Activated naive CD8-positive, alpha-beta T cell treated with anti-CD3 and anti-CD28 coated beads for 36 hours (primary cell): ENCODE data around the gene FAM131B. TPM values are rescaled to one million over a fixed set of nuclear protein-coding genes. Genes with fewer than 3 reads are reported as not detected.
A peak's percentile ranks its signal among the peaks of the same experiment; 100 is the strongest.

Experiments used
- DNase-seq: peaks from one replicate; pipeline ENCODE4 v3.0.0; 2021
- H3K27ac Mint-ChIP-seq: one replicate; pipeline ENCODE4 v1.8.0; 2022; ENCODE audit warnings: mild to moderate bottlenecking, moderate library complexity, mixed read lengths
- H3K27me3 Mint-ChIP-seq: one replicate; pipeline ENCODE4 v1.8.0; 2022; ENCODE audit warnings: mild to moderate bottlenecking, mixed read lengths
- H3K36me3 Mint-ChIP-seq: one replicate; pipeline ENCODE4 v1.8.0; 2021; ENCODE audit warnings: mild to moderate bottlenecking, mixed read lengths
- H3K4me1 Mint-ChIP-seq: one replicate; pipeline ENCODE4 v1.8.0; 2021; ENCODE audit warnings: mixed read lengths
- H3K4me3 Mint-ChIP-seq: one replicate; pipeline ENCODE4 v1.8.0; 2022; ENCODE audit warnings: mild to moderate bottlenecking, moderate library complexity, mixed read lengths
- H3K9me3 Mint-ChIP-seq: one replicate; pipeline ENCODE4 v1.8.0; 2022; ENCODE audit warnings: mixed read lengths
- total RNA-seq, 2 experiments: library from RNA; stranded (reverse); gene quantifications; one replicate each; pipeline ENCODE4 v1.2.3, GENCODE V29; 2021

FAM131B gene
- total RNA-seq, 2 experiments from 2014 or later, result 1.7 to 2.0 TPM

DNA sequence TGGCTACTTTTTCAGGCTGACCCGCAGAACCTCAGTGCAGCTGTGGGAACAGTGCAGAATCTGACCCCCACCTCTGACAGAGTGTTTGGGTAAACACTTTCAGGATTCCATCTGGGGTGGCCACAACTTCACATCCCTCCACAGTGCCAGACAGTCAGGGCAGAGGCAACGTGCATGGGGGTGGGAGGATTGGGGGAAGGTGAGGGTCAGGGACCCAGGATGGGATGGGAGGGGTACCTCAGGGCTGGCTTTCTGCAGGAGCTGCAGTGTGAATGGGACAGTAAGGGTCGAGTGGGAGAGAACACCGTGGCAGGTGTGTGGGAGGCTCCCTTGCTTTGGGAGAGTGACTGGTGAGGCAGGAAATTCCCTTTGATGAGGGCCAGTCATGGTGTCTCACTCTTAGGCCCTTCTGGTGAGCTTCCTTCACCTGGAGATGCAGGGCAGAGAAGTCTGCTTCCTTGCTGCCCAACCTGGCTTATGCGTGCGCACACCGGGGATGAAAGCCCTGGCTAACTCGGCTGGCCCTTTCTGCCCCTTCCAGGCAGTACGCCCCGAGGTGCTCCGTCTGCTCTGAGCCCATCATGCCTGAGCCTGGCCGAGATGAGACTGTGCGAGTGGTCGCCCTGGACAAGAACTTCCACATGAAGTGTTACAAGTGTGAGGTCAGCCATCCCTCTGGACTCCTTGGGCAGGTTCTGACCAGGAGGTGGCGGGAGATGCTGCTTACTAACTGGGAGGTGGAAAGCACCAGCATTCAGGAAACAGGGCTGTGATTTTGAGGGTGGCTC is 27.0 kb upstream of the FAM131B start:
- DNase-seq, result no peak
- Mint-ChIP-seq H3K27me3 (no peaks in the 10 kb centered on the region), H3K9me3 (no peaks in the 10 kb centered on the region), H3K4me1 (peaks cover 9% of the 10 kb centered on the region), H3K27ac (peak overlapping the region; percentile 59), H3K4me3 (no peak overlapping the region), H3K36me3 (peaks cover 10% of the 10 kb centered on the region)

DNA sequence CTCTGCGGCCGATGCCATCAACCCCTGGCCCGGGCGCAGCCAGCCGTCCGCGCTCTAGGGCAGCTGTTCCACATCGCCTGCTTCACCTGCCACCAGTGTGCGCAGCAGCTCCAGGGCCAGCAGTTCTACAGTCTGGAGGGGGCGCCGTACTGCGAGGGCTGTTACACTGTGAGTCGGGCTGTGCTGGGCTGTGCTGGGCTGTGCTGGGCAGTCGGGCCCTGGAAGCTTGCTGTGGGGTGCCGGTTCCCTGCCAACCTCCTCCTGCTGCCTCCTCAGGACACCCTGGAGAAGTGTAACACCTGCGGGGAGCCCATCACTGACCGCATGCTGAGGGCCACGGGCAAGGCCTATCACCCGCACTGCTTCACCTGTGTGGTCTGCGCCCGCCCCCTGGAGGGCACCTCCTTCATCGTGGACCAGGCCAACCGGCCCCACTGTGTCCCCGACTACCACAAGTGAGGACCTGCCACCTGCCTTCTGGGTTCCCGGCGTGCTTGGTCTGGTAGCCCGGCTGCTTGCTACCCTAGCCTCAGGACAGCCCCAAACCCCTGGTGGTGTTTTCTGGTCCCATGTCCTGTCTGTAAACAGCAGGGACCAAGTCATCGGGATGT is 26.1 kb upstream of the FAM131B start:
- DNase-seq, result no peak
- Mint-ChIP-seq H3K27ac (peak overlapping the region; percentile 20), H3K9me3 (no peaks in the 10 kb centered on the region), H3K27me3 (no peaks in the 10 kb centered on the region), H3K4me1 (peaks cover 9% of the 10 kb centered on the region), H3K4me3 (no peak overlapping the region), H3K36me3 (peaks cover 8% of the 10 kb centered on the region)

DNA sequence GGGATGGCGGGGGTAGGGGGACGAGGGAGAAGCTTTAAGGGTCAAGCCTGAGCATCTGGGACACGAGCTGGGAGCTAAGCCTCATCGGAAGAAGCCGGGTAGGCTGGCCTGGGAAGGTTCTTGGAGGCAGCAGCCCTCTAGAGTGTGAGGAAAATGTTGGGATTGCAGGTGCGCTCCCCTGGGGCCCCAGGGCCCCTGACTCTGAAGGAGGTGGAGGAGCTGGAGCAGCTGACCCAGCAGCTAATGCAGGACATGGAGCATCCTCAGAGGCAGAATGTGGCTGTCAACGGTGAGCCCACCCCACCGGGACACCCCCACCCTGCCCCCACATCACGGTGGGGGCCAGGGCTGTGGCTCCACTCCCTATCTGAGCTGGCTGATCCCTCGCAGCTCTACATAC is 25.5 kb upstream of the FAM131B start:
- no peaks in the 10 kb centered on the region for H3K9me3 Mint-ChIP-seq
- no peak overlapping the region for H3K27ac Mint-ChIP-seq
- H3K4me3 Mint-ChIP-seq, result no peak overlapping the region

DNA sequence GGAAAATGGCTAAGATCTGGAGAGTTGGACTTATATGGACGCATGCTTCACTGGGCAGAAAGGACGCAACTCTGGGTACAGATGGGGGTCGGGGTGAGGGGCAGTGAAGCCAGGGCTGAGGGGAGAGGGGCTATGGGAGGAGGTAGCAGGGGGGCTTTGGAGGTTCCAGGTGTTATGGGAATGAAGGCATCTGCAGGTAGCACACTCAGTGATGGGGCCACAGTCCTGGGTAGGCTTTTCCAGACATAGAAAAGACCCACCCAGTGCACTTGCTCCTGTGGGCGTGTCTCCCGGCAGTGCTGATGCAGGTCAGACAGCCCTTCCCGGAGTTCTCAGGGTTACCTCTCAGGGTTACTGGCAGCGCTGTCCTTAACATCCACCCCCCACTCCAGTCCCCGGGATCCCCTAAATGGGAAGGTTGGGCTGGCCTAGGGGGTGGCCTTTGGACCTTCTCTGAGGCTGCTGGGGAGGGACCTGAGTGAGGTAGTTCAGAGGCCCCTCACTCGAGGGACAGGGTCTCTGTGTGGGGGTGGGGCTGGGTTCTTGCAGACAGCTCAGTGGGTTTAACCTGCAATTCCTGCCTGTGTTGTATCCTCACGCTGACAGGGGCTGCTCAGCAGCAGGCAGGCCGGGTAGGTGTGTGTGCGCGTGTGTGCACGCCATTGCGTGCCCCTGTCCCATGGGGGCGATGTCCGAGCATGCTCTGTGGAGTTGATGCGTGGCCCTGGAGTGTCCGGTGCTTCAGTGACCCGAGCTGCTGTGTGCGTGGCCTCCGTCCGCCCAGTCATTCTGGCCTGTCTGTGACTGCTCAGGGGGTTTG is 24.9 kb upstream of the FAM131B start:
- no peak overlapping the region for H3K4me3 Mint-ChIP-seq
- DNase-seq, result no peak
- H3K27ac Mint-ChIP-seq, result no peak overlapping the region
- no peaks in the 10 kb centered on the region for H3K27me3 Mint-ChIP-seq
- H3K9me3 Mint-ChIP-seq, result no peaks in the 10 kb centered on the region
- H3K36me3 Mint-ChIP-seq, result peaks cover 15% of the 10 kb centered on the region
- H3K4me1 Mint-ChIP-seq, result peaks cover 17% of the 10 kb centered on the region

More for the DNA sequence above, 25.5 kb upstream of the FAM131B start:
- Mint-ChIP-seq H3K36me3 (peaks cover 10% of the 10 kb centered on the region), H3K4me1 (peaks cover 10% of the 10 kb centered on the region), H3K27me3 (no peaks in the 10 kb centered on the region)
- no peak for DNase-seq

DNA sequence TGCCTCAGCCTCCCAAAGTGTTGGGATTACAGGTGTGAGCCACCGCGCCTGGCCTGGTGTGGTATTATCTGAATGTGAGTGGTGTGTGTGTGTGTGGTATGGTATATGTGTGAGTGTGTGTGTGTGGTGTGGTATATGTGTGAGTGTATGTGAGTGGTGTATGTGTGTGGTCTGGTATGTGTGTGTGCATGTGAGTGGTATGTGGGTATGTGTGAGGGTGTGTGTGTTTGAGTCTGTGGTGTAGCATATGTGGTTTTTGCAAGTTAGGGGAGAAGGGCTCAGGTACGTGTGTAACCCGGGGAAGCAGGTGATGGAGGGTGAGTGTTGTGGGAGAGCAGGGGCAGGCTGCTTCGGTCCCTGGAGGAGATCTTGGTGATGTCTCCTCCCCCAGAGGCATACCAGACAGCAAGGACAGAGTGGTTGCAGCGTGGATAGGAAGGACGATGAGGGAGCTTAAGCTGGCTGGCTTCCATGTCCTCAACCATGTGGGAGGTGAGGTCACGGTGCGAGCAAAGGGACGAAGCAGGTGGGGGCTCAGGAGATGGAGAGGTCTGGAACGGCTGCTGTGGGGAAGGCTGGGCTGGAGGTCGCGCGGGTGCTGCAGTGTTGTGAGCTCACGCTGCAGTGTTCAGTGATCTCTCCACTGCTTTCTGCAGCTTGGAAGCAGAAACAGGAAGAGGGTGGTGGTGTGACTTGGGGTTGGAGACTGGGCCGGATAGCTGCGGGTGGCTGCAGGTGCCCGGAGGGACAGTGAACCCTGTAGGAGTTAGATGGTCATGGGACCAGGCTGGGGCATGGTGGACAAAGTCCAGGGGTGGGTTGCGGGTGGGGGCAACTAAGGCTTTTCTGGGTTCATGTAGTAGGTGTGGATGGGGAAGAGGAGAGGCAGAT is 23.6 kb upstream of the FAM131B start:
- Mint-ChIP-seq H3K9me3 (no peaks in the 10 kb centered on the region), H3K27ac (no peak overlapping the region), H3K4me3 (no peak overlapping the region), H3K36me3 (peaks cover 15% of the 10 kb centered on the region), H3K4me1 (peaks cover 18% of the 10 kb centered on the region), H3K27me3 (no peaks in the 10 kb centered on the region)
- peak; percentile 29 for DNase-seq

DNA sequence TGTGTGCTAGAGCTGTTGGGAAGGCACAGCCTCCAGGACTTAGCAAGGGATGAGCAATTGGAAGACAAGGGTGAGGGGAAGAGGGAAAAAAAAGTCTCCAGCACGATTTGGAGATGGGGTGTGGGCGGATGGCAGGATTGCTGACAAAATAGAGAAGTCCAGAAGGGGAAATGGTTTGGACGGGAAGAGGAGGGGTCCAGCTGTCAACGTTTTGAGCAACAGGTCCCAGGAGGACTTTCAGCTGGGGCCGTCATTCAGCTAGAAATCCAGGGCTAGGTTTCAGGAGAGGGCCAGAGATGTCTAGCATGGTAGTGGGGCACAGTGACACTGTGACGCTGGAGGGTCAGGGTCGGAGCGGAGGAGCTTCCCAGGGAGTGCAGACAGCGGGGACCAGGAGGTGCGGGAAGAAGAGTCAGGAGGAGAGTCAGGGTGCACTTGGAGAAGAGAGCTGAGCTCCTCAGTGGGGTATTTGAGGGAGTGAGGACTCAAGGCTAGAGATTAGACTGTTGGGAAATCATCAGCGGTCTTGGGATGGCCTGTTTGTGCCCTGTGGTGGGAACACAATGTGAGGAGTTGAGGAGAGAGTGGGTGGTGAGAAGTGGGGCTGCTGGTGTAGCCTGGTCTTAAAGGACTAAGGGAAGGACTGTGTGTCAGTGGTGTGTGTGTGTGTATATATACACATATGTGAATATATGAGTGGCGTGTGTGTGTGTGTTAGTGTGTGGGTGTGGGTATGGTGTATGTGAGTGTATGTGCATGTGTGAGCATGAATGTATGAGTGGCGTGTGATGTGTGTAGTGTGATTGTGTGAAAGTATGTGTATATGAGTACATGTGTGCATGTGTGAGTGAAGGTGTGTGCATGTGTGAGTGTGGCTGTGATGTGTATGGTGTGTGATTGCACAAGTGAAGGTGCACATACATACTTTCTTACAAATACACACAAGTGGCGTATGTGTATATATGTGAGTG is 22.4 kb upstream of the FAM131B start:
- no peak for DNase-seq
- Mint-ChIP-seq H3K4me1 (peaks cover 15% of the 10 kb centered on the region), H3K36me3 (peaks cover 13% of the 10 kb centered on the region), H3K27me3 (no peaks in the 10 kb centered on the region), H3K4me3 (no peak overlapping the region), H3K9me3 (no peaks in the 10 kb centered on the region), H3K27ac (no peak overlapping the region)

DNA sequence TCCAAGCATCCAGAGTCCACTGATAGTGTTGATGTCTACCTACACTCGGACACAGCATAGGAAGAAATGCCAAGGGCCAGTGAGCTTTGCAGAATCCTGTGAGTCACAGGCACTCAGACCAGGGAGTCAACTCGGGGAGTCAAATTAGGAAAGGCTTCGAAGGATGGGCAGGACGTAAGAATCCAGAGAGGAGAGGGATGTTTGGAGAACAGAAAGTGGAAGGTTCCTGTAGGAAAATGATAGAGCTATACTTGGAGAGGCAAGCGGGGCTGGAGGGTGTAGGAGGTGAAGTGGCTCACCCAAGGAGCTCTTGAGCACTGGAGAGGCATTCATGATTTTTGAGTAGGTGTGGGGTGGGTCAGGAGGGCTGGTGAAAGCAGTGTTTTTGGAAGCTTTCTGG is 21.6 kb upstream of the FAM131B start:
- Mint-ChIP-seq H3K27ac (no peak overlapping the region), H3K4me1 (peaks cover 14% of the 10 kb centered on the region), H3K36me3 (peaks cover 8% of the 10 kb centered on the region), H3K4me3 (no peak overlapping the region), H3K9me3 (no peaks in the 10 kb centered on the region), H3K27me3 (no peaks in the 10 kb centered on the region)
- no peak for DNase-seq

DNA sequence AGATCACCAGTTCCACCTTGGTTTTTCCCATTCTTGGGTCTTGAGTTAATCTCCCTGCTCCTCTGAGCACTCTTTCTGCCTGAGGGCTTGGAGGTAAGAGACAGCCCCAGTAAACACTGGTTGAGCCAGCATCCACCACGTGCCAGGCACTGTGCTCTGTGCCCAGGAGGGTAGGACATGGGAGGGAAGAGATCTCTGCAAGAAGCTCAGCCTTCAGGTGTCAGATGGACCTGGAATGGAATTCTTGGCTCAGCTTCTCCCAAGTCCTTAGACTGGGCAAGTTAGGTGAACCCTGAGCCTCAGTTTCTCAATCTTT is 21.1 kb upstream of the FAM131B start:
- peaks cover 20% of the 10 kb centered on the region for H3K4me1 Mint-ChIP-seq
- H3K27ac Mint-ChIP-seq, result no peak overlapping the region
- no peaks in the 10 kb centered on the region for H3K27me3 Mint-ChIP-seq
- H3K9me3 Mint-ChIP-seq, result no peaks in the 10 kb centered on the region
- H3K36me3 Mint-ChIP-seq, result peaks cover 8% of the 10 kb centered on the region
- DNase-seq, result no peak
- H3K4me3 Mint-ChIP-seq, result no peak overlapping the region

DNA sequence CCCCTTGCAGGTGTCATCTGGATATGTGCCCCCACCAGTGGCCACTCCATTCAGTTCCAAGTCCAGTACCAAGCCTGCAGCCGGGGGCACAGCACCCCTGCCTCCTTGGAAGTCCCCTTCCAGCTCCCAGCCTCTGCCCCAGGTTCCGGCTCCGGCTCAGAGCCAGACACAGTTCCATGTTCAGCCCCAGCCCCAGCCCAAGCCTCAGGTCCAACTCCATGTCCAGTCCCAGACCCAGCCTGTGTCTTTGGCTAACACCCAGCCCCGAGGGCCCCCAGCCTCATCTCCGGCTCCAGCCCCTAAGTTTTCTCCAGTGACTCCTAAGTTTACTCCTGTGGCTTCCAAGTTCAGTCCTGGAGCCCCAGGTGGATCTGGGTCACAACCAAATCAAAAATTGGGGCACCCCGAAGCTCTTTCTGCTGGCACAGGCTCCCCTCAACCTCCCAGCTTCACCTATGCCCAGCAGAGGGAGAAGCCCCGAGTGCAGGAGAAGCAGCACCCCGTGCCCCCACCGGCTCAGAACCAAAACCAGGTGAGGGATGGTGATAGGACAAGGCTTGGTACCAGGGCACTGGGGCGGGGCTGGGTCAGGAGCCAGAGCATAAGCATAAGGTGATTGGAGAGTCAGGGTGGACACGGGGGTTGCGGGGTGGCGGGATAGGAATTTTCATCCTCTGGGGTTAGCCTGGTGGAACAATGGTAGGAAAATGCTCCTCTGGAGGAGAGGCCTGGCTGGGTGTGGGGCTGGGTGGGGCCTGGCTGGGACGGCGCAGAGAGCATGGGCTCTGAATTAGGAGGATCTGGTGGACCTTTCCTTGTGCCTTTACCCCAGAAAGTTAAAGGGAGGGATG is 20.5 kb upstream of the FAM131B start:
- Mint-ChIP-seq H3K36me3 (peaks cover 8% of the 10 kb centered on the region), H3K27ac (peak overlapping the region; percentile 58), H3K9me3 (no peaks in the 10 kb centered on the region), H3K4me1 (peaks cover 26% of the 10 kb centered on the region), H3K27me3 (no peaks in the 10 kb centered on the region), H3K4me3 (peak overlapping the region; percentile 76)
- DNase-seq, result no peak

DNA sequence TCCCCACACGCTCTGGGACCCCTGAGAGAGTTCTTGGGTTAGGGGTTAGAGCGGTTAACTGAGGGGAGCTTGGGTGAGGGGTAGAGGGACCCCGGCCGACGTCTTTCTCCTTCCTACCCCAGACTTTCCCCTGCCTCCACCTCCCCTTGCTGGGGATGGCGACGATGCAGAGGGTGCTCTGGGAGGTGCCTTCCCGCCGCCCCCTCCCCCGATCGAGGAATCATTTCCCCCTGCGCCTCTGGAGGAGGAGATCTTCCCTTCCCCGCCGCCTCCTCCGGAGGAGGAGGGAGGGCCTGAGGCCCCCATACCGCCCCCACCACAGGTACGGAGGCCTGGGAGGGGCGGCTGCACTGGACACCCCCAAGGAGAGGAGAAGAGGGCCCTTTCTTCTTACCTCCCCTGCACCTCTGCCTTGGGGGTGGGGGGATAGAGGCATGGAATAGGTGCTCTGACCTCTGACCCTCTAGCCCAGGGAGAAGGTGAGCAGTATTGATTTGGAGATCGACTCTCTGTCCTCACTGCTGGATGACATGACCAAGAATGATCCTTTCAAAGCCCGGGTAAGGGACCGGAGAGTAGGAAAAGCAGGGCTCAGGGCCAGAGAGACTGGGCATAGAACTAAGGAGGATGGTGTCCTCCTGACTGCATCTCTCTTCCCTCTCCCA is 19.7 kb upstream of the FAM131B start:
- Mint-ChIP-seq H3K27me3 (no peaks in the 10 kb centered on the region), H3K27ac (peak overlapping the region; percentile 58), H3K4me1 (peaks cover 29% of the 10 kb centered on the region), H3K36me3 (peaks cover 8% of the 10 kb centered on the region), H3K9me3 (no peaks in the 10 kb centered on the region), H3K4me3 (peak overlapping the region; percentile 76)
- DNase-seq, result no peak

DNA sequence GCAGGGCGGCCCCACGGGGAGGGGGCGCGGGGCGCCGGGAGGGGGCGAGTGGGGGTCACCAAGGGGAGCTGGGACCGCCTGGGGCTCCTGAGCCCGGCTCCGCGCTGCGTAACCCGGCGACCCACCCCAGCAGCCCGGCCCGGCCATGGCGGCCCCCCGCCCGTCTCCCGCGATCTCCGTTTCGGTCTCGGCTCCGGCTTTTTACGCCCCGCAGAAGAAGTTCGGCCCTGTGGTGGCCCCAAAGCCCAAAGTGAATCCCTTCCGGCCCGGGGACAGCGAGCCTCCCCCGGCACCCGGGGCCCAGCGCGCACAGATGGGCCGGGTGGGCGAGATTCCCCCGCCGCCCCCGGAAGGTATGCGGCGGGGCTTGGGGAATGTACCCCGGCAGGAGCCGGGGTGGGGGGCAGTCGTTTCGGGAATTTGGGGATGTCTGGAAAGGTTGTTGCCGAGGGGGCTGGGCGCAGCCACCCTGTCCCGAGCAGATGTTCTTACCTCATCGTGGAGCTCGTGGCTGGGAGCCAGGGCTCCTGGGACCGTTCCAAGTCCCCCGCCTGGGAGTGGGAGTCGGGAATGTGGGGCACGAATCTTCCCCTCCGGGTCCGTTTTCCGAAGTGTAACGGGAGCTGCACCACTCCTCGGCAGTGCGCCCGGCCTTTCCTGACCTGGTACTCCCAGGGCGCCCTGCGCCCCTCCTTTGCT is 19.1 kb upstream of the FAM131B start:
- DNase-seq, result no peak
- peaks cover 33% of the 10 kb centered on the region for H3K4me1 Mint-ChIP-seq
- no peaks in the 10 kb centered on the region for H3K9me3 Mint-ChIP-seq
- peak overlapping the region; percentile 49 for H3K27ac Mint-ChIP-seq
- H3K4me3 Mint-ChIP-seq, result peak overlapping the region; percentile 76
- H3K27me3 Mint-ChIP-seq, result no peaks in the 10 kb centered on the region
- peaks cover 8% of the 10 kb centered on the region for H3K36me3 Mint-ChIP-seq

DNA sequence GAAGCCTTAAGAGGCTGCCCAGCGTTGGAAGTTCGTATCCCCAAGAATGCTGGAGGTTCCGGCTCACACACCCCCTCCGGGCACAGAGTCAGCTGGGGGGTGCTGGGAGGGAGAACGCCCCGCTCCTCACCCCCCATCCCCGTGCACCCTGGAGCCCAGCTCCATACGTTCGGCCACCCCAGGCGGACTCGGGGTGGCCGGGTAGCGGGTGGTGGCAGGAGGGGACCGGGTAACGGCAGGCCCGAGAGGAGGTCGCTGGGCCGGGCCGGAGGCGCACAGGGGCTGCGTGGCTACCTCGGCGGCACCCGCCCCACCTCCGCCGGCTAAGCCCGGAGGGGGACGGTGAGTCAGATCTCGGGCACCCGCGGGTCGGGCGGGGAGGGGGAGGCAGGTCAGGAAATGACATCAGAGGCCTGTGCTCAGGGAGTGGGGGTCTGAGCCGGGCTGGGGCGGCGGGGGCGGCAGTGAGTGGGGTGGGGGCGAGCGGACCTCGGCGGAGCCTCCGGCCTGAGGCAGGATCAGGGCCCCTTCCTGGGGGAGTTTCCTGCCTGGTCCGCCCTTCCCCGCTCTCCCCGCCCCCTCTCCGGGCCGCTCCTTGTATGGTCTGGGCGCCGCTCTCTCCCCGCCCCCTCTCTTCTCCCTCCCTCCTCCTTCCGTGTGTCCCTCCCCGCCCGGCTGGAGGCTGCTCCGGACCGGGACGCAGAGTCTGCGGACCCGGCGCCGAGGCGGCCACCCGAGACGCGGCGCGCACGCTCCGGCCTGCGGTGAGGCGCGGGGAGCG is 18.3 kb upstream of the FAM131B start, which contains the start of gene ZYX:
Gene ZYX, plus strand, starts transcription at position 700 of the 781 bp plus-strand sequence. CDS start 227 bp downstream, outside the sequence.
- H3K27ac Mint-ChIP-seq, result peak within 1 kb of the TSS; percentile 98
- peak; percentile 93 for DNase-seq
- no peaks in the 10 kb centered on the region for H3K9me3 Mint-ChIP-seq
- H3K4me1 Mint-ChIP-seq, result peaks cover 40% of the 10 kb centered on the region
- no peaks in the 10 kb centered on the region for H3K27me3 Mint-ChIP-seq
- peak within 1 kb of the TSS; percentile 89 for H3K4me3 Mint-ChIP-seq
- H3K36me3 Mint-ChIP-seq, result peaks cover 8% of the 10 kb centered on the region
